Muscle of leg (tissue), 11 donors: Measurements from ENCODE around the gene TRIM33. TPM values are rescaled to one million over a fixed set of nuclear protein-coding genes. Genes with fewer than 3 reads are reported as not detected.
A peak's percentile ranks its signal among the peaks of the same experiment; 100 is the strongest.
"Not testable (repeated sequence)": the region's sequence is repeated elsewhere in the genome, so short reads cannot be mapped to it uniquely, and the experiment has no call there.

ENCODE experiments used
- DNase-seq: peaks from one replicate; pipeline ENCODE4 v3.0.0; 2013
- H3K27ac ChIP-seq: one replicate; pipeline ENCODE4 v1.5.1; 2013; ENCODE audit warnings: mild to moderate bottlenecking, low read length, control low read depth
- H3K27me3 ChIP-seq: one replicate; pipeline ENCODE4 v1.6.1; 2013; ENCODE audit warnings: low read length; ENCODE audit not compliant: control insufficient read depth, insufficient read depth
- H3K36me3 ChIP-seq: one replicate; pipeline ENCODE4 v1.6.1; 2013; ENCODE audit warnings: low read length; ENCODE audit not compliant: control insufficient read depth, insufficient read depth
- H3K4me1 ChIP-seq: one replicate; pipeline ENCODE4 v1.6.1; 2013; ENCODE audit warnings: low read length; ENCODE audit not compliant: control insufficient read depth, insufficient read depth
- H3K4me3 ChIP-seq: one replicate; pipeline ENCODE4 v1.5.1; 2013; ENCODE audit warnings: low read length, control low read depth
- H3K9me3 ChIP-seq: replicated peaks from 2 replicates; pipeline ENCODE4 v1.6.1; 2013; ENCODE audit warnings: low read depth, low read length; ENCODE audit not compliant: control insufficient read depth
- WGBS: methylation state at CpG from one replicate; pipeline ENCODE4 v1.1.5; 2013; ENCODE audit warnings: missing lambda C conversion rate; ENCODE audit not compliant: insufficient coverage; 5-methylcytosine and 5-hydroxymethylcytosine counted together
- polyA plus RNA-seq, 8 donors: library from polyadenylated mRNA; unstranded; fragments of 120-200 nt; gene quantifications; one replicate each; pipeline versions ENCODE4 v1.2.1 to v1.2.3, GENCODE V29; 2013; ENCODE audit warnings: inconsistent platforms in 1 of 8, low replicate concordance in 1 of 8; ENCODE audit not compliant: insufficient read length in 8 of 8, insufficient read depth in 1 of 8
- total RNA-seq: library from RNA; stranded (reverse); fragments of 120-200 nt; gene quantifications from one replicate; pipeline ENCODE4 v1.2.4, GENCODE V29; 2013

The TRIM33 gene
- total and polyA plus RNA-seq, 9 donors = 14.3 to 26.2 (median 18.2) TPM

GRCh38 chr1:114435088-114435715 lies 75.8 kb downstream of the TRIM33 start:
- no CpG with 5 or more reads among the region's 1 CpG for WGBS
- Histone ChIP-seq H3K4me3 (no peak overlapping the region), H3K4me1 (no peaks in the 10 kb centered on the region), H3K27me3 (no peaks in the 10 kb centered on the region), H3K9me3 (no peaks in the 10 kb centered on the region), H3K36me3 (peaks cover 2% of the 10 kb centered on the region), H3K27ac (no peak overlapping the region)
- no peak for DNase-seq

- Histone ChIP-seq H3K27me3 (no peaks in the 10 kb centered on the region), H3K4me3 (no peak overlapping the region), H3K4me1 (no peaks in the 10 kb centered on the region), H3K27ac (no peak overlapping the region), H3K36me3 (peaks cover 3% of the 10 kb centered on the region), H3K9me3 (no peaks in the 10 kb centered on the region)
- WGBS = no CpG with 5 or more reads among the region's 1 CpG
- no peak for DNase-seq
These were observed 80.0 kb downstream of the TRIM33 start for GRCh38 chr1:114431026-114431425.

- Histone ChIP-seq H3K4me1 (no peaks in the 10 kb centered on the region), H3K36me3 (peaks cover 10% of the 10 kb centered on the region), H3K9me3 (no peaks in the 10 kb centered on the region), H3K4me3 (no peak overlapping the region), H3K27me3 (no peaks in the 10 kb centered on the region), H3K27ac (no peak overlapping the region)
- peak; percentile 21 for DNase-seq
- no CpG with 5 or more reads among the region's 1 CpG for WGBS
These were observed 82.8 kb downstream of the TRIM33 start for GRCh38 chr1:114428083-114428754.

- H3K36me3 ChIP-seq = peaks cover 10% of the 10 kb centered on the region
- DNase-seq = no peak
- no peaks in the 10 kb centered on the region for H3K27me3 ChIP-seq
- H3K4me3 ChIP-seq = no peak overlapping the region
- no peak overlapping the region for H3K27ac ChIP-seq
- no peaks in the 10 kb centered on the region for H3K9me3 ChIP-seq
- no peaks in the 10 kb centered on the region for H3K4me1 ChIP-seq
- 100% methylated on average over 1 of the region's 3 CpGs for WGBS
These were observed 83.4 kb downstream of the TRIM33 start for GRCh38 chr1:114427612-114428011.

GRCh38 chr1:114423455-114423854 lies 87.5 kb downstream of the TRIM33 start:
- no peaks in the 10 kb centered on the region for H3K27me3 ChIP-seq
- H3K4me3 ChIP-seq = no peak overlapping the region
- H3K9me3 ChIP-seq = no peaks in the 10 kb centered on the region
- peaks cover 30% of the 10 kb centered on the region for H3K36me3 ChIP-seq
- WGBS = 100% methylated on average over 3 of the region's 7 CpGs
- no peaks in the 10 kb centered on the region for H3K4me1 ChIP-seq
- H3K27ac ChIP-seq = no peak overlapping the region
- no peak for DNase-seq

GRCh38 chr1:114418948-114419347 lies 92.1 kb downstream of the TRIM33 start:
- H3K9me3 ChIP-seq, H3K27me3 ChIP-seq, DNase-seq, H3K4me3 ChIP-seq, H3K27ac ChIP-seq, H3K4me1 ChIP-seq: not testable (repeated sequence)
- WGBS = no CpG with 5 or more reads among the region's 7 CpGs
- H3K36me3 ChIP-seq = peaks cover 33% of the 10 kb centered on the region

- H3K27ac ChIP-seq = no peak overlapping the region
- H3K27me3 ChIP-seq = no peaks in the 10 kb centered on the region
- H3K36me3 ChIP-seq = peaks cover 3% of the 10 kb centered on the region
- H3K4me3 ChIP-seq = no peak overlapping the region
- no peak for DNase-seq
- no peaks in the 10 kb centered on the region for H3K9me3 ChIP-seq
- no peaks in the 10 kb centered on the region for H3K4me1 ChIP-seq
- WGBS = no CpG with 5 or more reads among the region's 4 CpGs
These were observed 113.4 kb downstream of the TRIM33 start for GRCh38 chr1:114397601-114398000.

GRCh38 chr1:114395863-114396262 lies 115.1 kb downstream of the TRIM33 start:
- no peaks in the 10 kb centered on the region for H3K4me1 ChIP-seq
- H3K27ac ChIP-seq = no peak overlapping the region
- no peaks in the 10 kb centered on the region for H3K27me3 ChIP-seq
- no peaks in the 10 kb centered on the region for H3K9me3 ChIP-seq
- no CpG with 5 or more reads among the region's 1 CpG for WGBS
- no peak for DNase-seq
- peaks cover 6% of the 10 kb centered on the region for H3K36me3 ChIP-seq
- no peak overlapping the region for H3K4me3 ChIP-seq

- peaks cover 4% of the 10 kb centered on the region for H3K36me3 ChIP-seq
- H3K4me3 ChIP-seq = no peak overlapping the region
- no peaks in the 10 kb centered on the region for H3K27me3 ChIP-seq
- peaks cover 6% of the 10 kb centered on the region for H3K9me3 ChIP-seq
- DNase-seq = no peak
- no peaks in the 10 kb centered on the region for H3K4me1 ChIP-seq
- no peak overlapping the region for H3K27ac ChIP-seq
These were observed 120.0 kb downstream of the TRIM33 start for GRCh38 chr1:114390960-114391359.

- H3K4me1 ChIP-seq = no peaks in the 10 kb centered on the region
- H3K9me3 ChIP-seq = peaks cover 11% of the 10 kb centered on the region
- no peak overlapping the region for H3K4me3 ChIP-seq
- no peak for DNase-seq
- H3K27me3 ChIP-seq = no peaks in the 10 kb centered on the region
- H3K36me3 ChIP-seq = peaks cover 4% of the 10 kb centered on the region
- H3K27ac ChIP-seq = no peak overlapping the region
- 93% methylated on average over 2 of the region's 4 CpGs for WGBS
These were observed 120.6 kb downstream of the TRIM33 start for GRCh38 chr1:114390361-114390760.
